CD14-positive monocyte (primary cell): ENCODE data around the gene STPG3. TPM values are rescaled to one million over a fixed set of nuclear protein-coding genes. Genes with fewer than 3 reads are reported as not detected.

Experiments
- DNase-seq, 3 donors: peaks; one replicate each; pipeline ENCODE4 v3.0.0-alpha.2; 2011 to 2022
- H2AFZ ChIP-seq: 2 replicates; pipeline ENCODE4 v1.6.0; 2012; ENCODE audit warnings: mild to moderate bottlenecking, low read depth, low read length, inconsistent platforms; ENCODE audit not compliant: insufficient read depth, poor library complexity, severe bottlenecking
- H3K27ac ChIP-seq, 2 donors: 1 replicate in 1 of 2; 2 replicates in 1 of 2; pipeline ENCODE4 v1.5.1; 2012 to 2013; ENCODE audit warnings: low read length in 2 of 2, control low read depth in 1 of 2, inconsistent platforms in 1 of 2, low read depth in 1 of 2, mild to moderate bottlenecking in 1 of 2
- H3K27me3 ChIP-seq, 2 donors: one replicate each; pipeline versions ENCODE4 v1.6.0 to v1.6.1; 2011 to 2013; ENCODE audit warnings: low read length in 2 of 2; ENCODE audit not compliant: control insufficient read depth in 2 of 2, insufficient read depth in 2 of 2
- H3K36me3 ChIP-seq, 2 donors: replicated peaks in 1 of 2; 1 replicate in 1 of 2; 2 replicates in 1 of 2; pipeline versions ENCODE4 v1.5.1 to v1.6.1; 2012 to 2013; ENCODE audit warnings: low read length in 2 of 2, control low read depth in 1 of 2, inconsistent platforms in 1 of 2, mild to moderate bottlenecking in 1 of 2; ENCODE audit not compliant: insufficient read depth in 2 of 2, control insufficient read depth in 1 of 2
- H3K4me1 ChIP-seq, 2 donors: 1 replicate in 1 of 2; 2 replicates in 1 of 2; pipeline versions ENCODE4 v1.5.1 to v1.6.1; 2012 to 2013; ENCODE audit warnings: low read length in 2 of 2, control low read depth in 1 of 2, inconsistent platforms in 1 of 2, mild to moderate bottlenecking in 1 of 2, moderate library complexity in 1 of 2; ENCODE audit not compliant: insufficient read depth in 2 of 2, control insufficient read depth in 1 of 2
- H3K4me2 ChIP-seq: replicated peaks from 2 replicates; pipeline ENCODE3; 2012; ENCODE audit warnings: low read length, moderate library complexity, mild to moderate bottlenecking; ENCODE audit not compliant: poor library complexity, severe bottlenecking; ENCODE audit errors: extremely low read depth
- H3K4me3 ChIP-seq, 3 experiments: fragments of 200-600 bp in 1 of 3; sonication (generic) in 1 of 3; replicated peaks in 1 of 3; 1 replicate in 2 of 3; 2 replicates in 1 of 3; pipeline ENCODE4 v1.5.1; 2011 to 2013; ENCODE audit warnings: low read length in 3 of 3, mild to moderate bottlenecking in 3 of 3, control low read depth in 2 of 3, low read depth in 2 of 3, inconsistent platforms in 1 of 3, moderate library complexity in 1 of 3
- H3K79me2 ChIP-seq: 2 replicates; pipeline ENCODE4 v1.6.0; 2012; ENCODE audit warnings: mild to moderate bottlenecking, control low read depth, inconsistent platforms, low read length, moderate library complexity; ENCODE audit not compliant: insufficient read depth
- H3K9ac ChIP-seq: 2 replicates; pipeline ENCODE4 v1.6.0; 2017; ENCODE audit warnings: low read length, mild to moderate bottlenecking; ENCODE audit not compliant: insufficient read depth, poor library complexity, severe bottlenecking
- H3K9me3 ChIP-seq, 2 donors: replicated peaks in 1 of 2; 1 replicate in 1 of 2; 2 replicates in 1 of 2; pipeline versions ENCODE4 v1.5.1 to v1.6.1; 2012 to 2013; ENCODE audit warnings: low read length in 2 of 2, control low read depth in 1 of 2; ENCODE audit not compliant: control insufficient read depth in 1 of 2, insufficient read depth in 1 of 2
- H4K20me1 ChIP-seq: 2 replicates; pipeline ENCODE4 v1.6.0; 2012; ENCODE audit warnings: mild to moderate bottlenecking, low read length, control low read depth, moderate library complexity; ENCODE audit not compliant: insufficient read depth
- H3K27ac Mint-ChIP-seq, 7 donors: one replicate each; pipeline ENCODE4 v1.8.0; 2020; ENCODE audit warnings: mild to moderate bottlenecking in 7 of 7, mixed read lengths in 7 of 7, moderate library complexity in 6 of 7, inconsistent platforms in 2 of 7
- H3K27me3 Mint-ChIP-seq, 3 donors: one replicate each; pipeline ENCODE4 v1.8.0; 2021 to 2022; ENCODE audit warnings: low read depth in 3 of 3, mild to moderate bottlenecking in 3 of 3, mixed read lengths in 3 of 3, moderate library complexity in 3 of 3, inconsistent platforms in 1 of 3
- H3K36me3 Mint-ChIP-seq, 2 donors: one replicate each; pipeline ENCODE4 v1.8.0; 2020; ENCODE audit warnings: mixed read lengths in 2 of 2, inconsistent platforms in 1 of 2, mild to moderate bottlenecking in 1 of 2
- H3K4me1 Mint-ChIP-seq: one replicate; pipeline ENCODE4 v1.8.0; 2020; ENCODE audit warnings: mild to moderate bottlenecking, mixed read lengths
- H3K4me3 Mint-ChIP-seq, 2 donors: one replicate each; pipeline ENCODE4 v1.8.0; 2020; ENCODE audit warnings: mild to moderate bottlenecking in 2 of 2, mixed read lengths in 2 of 2, moderate library complexity in 1 of 2
- H3K9me3 Mint-ChIP-seq, 7 donors: one replicate each; pipeline ENCODE4 v1.8.0; 2020 to 2022; ENCODE audit warnings: mixed read lengths in 7 of 7, mild to moderate bottlenecking in 6 of 7, moderate library complexity in 6 of 7, inconsistent platforms in 2 of 7
- CTCF ChIP-seq: fragments of 200-600 bp; IDR thresholded peaks from one replicate; pipeline ENCODE4 v1.8.0; 2022; ENCODE audit warnings: antibody characterized with exemption, mild to moderate bottlenecking
- WGBS: methylation state at CpG from one replicate; pipeline ENCODE4 v1.1.5; 2013; ENCODE audit warnings: missing lambda C conversion rate; ENCODE audit not compliant: insufficient coverage; 5-methylcytosine and 5-hydroxymethylcytosine counted together
- intact Hi-C, 2 donors: fragments of 100-400 bp; cut with micrococcal nuclease; formaldehyde crosslinking; loops; one replicate each; pipeline versions ENCODE4 v1.15.0 to v1.15.1; 2023
- polyA plus RNA-seq, 3 donors: library from polyadenylated mRNA; depleted of rRNA in 1 of 3; unstranded in 2 of 3; stranded (reverse) in 1 of 3; fragments of 300-500 nt in 2 of 3; fragments of >200 nt in 1 of 3; fragmentation: Illumina TruSeq in 2 of 3; gene quantifications; 1 replicate in 2 of 3; 2 replicates in 1 of 3; pipeline ENCODE4 v1.2.3, GENCODE V29; 2012 to 2021

The STPG3 gene
- polyA plus RNA-seq, 3 donors: not detected

GRCh38 chr9:137214620-137215019 is 36.5 kb upstream of the STPG3 start:
- peaks cover 19 to 47% of the 10 kb centered on the region in 2 donors for H3K36me3 Mint-ChIP-seq
- H3K4me2 ChIP-seq: no peak overlapping the region
- H3K27me3 Mint-ChIP-seq: peaks cover 0 to 4% (median 0%) of the 10 kb centered on the region in 3 donors
- no peaks in the 10 kb centered on the region for H4K20me1 ChIP-seq
- H3K36me3 ChIP-seq: peaks cover 30 to 41% of the 10 kb centered on the region in 2 donors
- no peak overlapping the region for H3K27ac Mint-ChIP-seq
- WGBS: 99% methylated on average over 14 of the region's 19 CpGs
- H3K9me3 Mint-ChIP-seq: no peaks in the 10 kb centered on the region
- H3K4me3 ChIP-seq: no peak overlapping the region
- H3K79me2 ChIP-seq: no peaks in the 10 kb centered on the region
- no peak for TF ChIP-seq CTCF
- no peak overlapping the region for H2AFZ ChIP-seq
- H3K27me3 ChIP-seq: no peaks in the 10 kb centered on the region
- no peaks in the 10 kb centered on the region for H3K9me3 ChIP-seq
- no peak overlapping the region for H3K27ac ChIP-seq
- H3K4me1 Mint-ChIP-seq: peaks cover 5% of the 10 kb centered on the region
- H3K4me1 ChIP-seq: peaks cover 4 to 19% of the 10 kb centered on the region in 2 donors
- no peak overlapping the region for H3K4me3 Mint-ChIP-seq
- no peak overlapping the region for H3K9ac ChIP-seq
- DNase-seq: no peak
- intact Hi-C loops: no loop called here

GRCh38 chr9:137215196-137215986 is 35.7 kb upstream of the STPG3 start:
- TF ChIP-seq CTCF: no peak

More at GRCh38 chr9:137215196-137215986, 35.7 kb upstream of the STPG3 start:
- no peaks in the 10 kb centered on the region for H4K20me1 ChIP-seq
- peaks cover 0 to under 1% of the 10 kb centered on the region in 2 donors for H3K27me3 ChIP-seq
- no peaks in the 10 kb centered on the region for H3K9me3 ChIP-seq
- DNase-seq: no peak
- H3K27ac ChIP-seq: no peak overlapping the region
- intact Hi-C loops: no loop called here
- no peak overlapping the region for H2AFZ ChIP-seq
- H3K36me3 ChIP-seq: peaks cover 30 to 34% of the 10 kb centered on the region in 2 donors
- Mint-ChIP-seq H3K4me3 (no peak overlapping the region), H3K9me3 (no peaks in the 10 kb centered on the region), H3K4me1 (peaks cover 5% of the 10 kb centered on the region), H3K27me3 (peaks cover 3 to 4% (median 4%) of the 10 kb centered on the region in 3 donors), H3K27ac (no peak overlapping the region), H3K36me3 (peaks cover 17 to 40% of the 10 kb centered on the region in 2 donors)
- WGBS: 97% methylated on average over 17 of the region's 22 CpGs
- H3K9ac ChIP-seq: no peak overlapping the region
- no peaks in the 10 kb centered on the region for H3K79me2 ChIP-seq
- no peak overlapping the region for H3K4me3 ChIP-seq
- peaks cover 4 to 19% of the 10 kb centered on the region in 2 donors for H3K4me1 ChIP-seq
- no peak overlapping the region for H3K4me2 ChIP-seq
